C4-2B (cell line): ENCODE data around the gene STPG3.

Source experiments
- CTCF ChIP-seq: fragments of 450-650 bp; conservative IDR thresholded peaks from 2 replicates; pipeline ENCODE4 v1.5.1; 2017; ENCODE audit warnings: mild to moderate bottlenecking
- ZFX ChIP-seq: fragments of 450-650 bp; IDR thresholded peaks from 2 replicates; pipeline ENCODE4 v1.6.1; 2017

DNA sequence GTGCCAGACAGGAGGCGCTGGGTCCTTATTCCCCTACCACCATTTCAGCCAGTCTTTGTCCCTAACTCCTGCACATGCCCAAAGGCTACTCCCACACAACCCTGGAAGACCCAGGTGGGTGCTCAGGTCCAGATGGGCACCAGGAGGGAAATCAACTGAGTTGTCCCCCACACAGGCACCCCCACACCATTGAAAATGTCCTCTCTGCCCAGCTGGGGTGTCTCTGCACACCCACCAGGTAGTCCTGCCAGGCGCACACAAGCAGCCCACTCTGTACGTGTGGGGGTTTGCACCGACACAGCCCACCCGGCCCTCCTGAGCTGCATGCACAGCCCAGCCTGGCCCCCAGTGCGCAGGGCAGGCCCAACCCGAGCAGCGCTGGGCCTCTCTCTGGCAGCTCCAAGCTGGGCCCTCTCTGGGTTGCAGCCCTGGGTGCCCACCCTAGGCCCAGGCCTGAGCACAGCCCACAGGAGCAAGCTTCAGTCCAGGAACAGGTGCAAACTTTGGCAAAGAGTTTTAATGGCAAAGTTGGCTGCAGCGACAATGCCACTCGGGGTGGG, 31.2 kb upstream of the STPG3 start:
- TF ChIP-seq ZFX: no peak
- TF ChIP-seq CTCF: no peak
